Measurements from ENCODE around the gene CCNY.
A peak's percentile ranks its signal among the peaks of the same experiment; 100 is the strongest.
"Not testable (repeated sequence)": the region's sequence is repeated elsewhere in the genome, so short reads cannot be mapped to it uniquely, and the experiment has no call there.

The CCNY gene

DNA sequence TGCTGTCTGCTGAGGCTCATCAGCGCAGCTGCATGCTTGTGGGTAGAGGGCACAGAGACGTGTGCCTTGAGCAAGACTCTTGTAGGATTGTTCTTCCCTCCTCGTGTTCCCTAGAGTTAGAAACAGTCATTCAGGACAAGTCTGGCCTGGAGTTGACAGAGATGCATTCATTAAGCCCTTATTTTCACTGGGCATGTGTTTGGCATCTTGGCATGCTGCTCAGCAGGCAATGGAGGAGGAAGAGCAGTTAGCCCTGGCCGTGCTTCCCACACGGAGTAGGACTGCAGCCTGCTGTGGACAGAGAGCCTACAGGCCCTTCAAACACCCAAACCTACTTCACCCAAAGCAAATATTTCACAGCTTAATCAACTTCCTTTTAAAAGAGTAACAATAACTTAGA, 195.8 kb downstream of the CCNY start:
- peak in 4 of 14 donors; percentile 14 to 32 (median 19) for DNase-seq

DNA sequence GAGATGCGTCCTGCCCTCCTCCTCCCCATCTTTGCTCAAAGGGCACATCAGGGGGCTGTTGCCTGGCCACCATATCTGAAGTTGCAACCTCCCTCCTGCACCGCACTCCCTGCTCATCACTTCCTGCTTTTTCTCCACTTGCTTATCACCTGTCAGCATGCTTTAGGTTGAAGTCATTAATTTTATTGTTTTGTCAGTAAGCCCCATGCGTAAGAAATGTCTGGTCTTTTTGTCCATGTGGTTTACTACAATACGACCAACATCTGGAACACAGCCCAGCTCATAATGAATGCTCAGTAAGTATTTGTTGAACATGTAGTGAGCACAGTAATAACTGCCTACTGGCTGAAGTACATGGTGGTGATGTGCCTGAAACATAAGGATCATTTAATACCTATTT, 197.3 kb downstream of the CCNY start:
- no peak for DNase-seq

DNA sequence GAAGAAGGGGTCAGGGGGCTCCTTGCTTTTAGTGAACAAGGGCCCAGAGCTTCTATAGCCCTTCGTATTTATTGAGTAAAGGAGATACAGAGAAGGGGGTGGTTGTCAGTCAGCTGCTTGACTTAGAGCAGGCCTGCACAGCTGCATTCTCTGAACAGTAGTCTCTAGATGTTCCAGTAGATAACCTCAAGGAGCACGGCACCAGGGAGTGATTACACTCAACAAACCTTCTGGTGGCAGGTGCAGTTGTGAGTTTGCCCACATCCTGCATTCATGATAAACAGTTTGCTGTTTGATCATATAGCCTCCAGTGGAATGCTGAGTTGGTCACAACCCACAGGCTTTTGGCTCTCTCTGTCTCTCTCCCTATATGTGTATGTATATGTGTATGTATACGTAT, 198.8 kb downstream of the CCNY start:
- no peak for DNase-seq

DNA sequence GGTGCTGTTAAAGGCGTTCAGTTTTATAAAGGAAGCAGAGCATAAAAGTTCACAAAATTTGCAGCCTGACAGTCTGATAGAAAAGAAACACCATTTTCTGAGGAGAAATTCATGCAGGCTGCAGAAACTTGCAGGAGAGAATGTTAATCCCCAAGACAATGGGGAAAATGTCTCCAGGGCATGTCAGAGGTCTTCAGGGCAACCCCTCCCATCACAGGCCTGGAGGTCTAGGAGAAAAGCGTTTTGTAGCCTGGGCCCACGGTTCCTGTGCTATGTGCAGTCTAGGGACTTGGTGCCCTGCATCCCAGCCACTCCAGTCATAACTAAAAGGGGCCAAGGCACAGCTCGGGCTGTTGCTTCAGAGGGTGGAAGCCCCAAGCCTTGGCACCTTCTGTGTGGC, 200.5 kb downstream of the CCNY start:
- no peak for DNase-seq

DNA sequence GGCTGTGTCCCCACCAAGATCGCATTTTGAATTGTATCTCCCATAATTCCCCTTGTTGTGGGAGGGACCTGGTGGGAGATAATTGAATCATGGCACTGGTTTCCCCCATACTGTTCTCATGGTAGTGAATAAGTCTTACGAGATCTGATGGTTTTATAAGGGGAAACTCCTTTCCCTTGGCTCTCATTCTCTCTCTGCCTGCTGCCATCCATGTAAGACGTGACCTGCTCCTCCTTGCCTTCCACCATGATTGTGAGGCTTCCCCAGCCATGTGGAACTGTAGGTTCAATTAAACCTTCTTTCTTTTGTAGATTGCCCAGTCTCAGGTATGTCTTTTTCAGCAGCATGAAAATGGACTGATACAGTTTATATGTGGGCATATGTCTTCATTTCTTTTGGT, 201.6 kb downstream of the CCNY start:
- not testable (repeated sequence) for DNase-seq

- DNase-seq, result no peak
These were observed 204.2 kb downstream of the CCNY start for GRCh38 chr10:35540296-35541164.

- no peak for DNase-seq
These were observed 205.4 kb downstream of the CCNY start for GRCh38 chr10:35541720-35542119.

- DNase-seq, result no peak
These were observed 206.0 kb downstream of the CCNY start for GRCh38 chr10:35542303-35542702.

DNA sequence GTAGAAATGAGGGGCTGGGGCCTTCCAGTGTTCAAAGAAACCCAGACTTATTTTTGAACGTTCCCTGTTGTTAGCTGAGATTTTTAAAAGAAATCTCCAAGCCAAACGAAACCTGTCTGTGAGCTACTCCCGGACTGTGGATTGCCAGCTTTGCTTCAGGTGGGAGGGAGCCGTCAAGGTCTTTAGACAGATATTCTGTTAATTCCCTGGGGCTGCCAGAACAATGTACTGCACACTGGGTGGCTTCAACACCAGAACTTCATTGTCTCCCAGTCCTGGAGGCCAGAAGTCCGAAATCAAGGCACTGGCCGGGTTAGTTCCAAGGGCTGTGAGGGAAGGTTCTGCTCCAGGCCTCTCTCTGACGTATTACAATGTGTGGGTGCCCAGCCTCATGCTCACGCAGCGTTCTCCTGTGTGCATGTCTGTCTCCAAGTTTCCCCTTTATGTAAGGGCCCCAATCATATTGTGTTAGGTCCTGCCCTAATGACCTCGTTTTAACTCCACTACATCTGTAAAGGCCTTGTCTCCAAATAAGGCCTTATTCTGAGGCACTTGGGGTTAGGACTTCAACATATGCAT, 208.9 kb downstream of the CCNY start:
- no peak for DNase-seq

- no peak for DNase-seq
These were observed 209.7 kb downstream of the CCNY start for GRCh38 chr10:35545878-35546590.

GRCh38 chr10:35546824-35547225, 210.5 kb downstream of the CCNY start:
- DNase-seq, result no peak

GRCh38 chr10:35552650-35553342, 216.5 kb downstream of the CCNY start:
- no peak for DNase-seq

DNA sequence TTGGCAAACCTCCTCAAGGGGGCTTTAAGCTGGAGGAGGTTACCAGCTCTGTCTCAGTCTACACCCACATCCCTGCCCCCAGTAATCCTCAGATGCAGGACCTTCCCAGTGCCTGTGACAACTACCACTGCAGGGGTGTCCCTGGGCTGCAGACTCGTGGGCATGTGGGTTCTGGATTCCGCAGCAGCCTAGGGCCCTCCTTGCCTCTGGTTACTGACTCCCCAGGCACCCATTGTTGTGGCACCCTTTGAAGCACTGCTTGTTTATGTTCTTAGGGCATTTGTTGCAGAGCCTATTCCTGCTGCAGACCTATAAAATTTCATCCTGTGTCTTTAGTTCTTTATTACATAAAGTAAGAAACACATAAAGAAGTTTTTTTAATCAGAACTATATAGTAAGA, 217.7 kb downstream of the CCNY start:
- DNase-seq, result no peak

DNA sequence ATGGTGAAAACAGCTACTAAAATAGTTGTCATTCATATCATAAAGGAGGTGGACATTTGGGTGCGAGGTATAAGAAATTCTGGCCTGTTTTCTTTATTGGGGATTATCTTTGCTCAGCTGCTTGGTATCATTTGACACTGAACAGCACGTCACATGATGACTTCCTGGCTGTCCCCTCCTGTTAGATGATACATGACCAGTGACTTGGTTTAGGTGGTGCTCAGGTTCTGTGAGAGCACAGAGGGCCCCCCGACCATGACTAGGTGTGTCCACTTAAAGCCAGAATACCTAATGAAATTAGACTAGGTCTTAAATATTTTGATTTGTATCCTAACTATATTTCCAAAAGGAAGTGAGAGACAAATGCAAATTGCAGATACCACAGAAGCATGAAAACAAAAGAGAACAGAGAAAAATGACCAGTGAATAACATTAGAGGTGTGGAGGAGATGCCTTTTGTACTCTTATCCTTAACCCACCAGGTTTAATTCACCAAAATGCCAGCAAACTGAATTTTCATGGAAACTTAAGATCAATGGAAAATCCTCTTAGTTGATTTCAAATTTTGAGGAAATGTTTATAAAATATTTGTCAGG, 218.2 kb downstream of the CCNY start:
- no peak for DNase-seq

DNA sequence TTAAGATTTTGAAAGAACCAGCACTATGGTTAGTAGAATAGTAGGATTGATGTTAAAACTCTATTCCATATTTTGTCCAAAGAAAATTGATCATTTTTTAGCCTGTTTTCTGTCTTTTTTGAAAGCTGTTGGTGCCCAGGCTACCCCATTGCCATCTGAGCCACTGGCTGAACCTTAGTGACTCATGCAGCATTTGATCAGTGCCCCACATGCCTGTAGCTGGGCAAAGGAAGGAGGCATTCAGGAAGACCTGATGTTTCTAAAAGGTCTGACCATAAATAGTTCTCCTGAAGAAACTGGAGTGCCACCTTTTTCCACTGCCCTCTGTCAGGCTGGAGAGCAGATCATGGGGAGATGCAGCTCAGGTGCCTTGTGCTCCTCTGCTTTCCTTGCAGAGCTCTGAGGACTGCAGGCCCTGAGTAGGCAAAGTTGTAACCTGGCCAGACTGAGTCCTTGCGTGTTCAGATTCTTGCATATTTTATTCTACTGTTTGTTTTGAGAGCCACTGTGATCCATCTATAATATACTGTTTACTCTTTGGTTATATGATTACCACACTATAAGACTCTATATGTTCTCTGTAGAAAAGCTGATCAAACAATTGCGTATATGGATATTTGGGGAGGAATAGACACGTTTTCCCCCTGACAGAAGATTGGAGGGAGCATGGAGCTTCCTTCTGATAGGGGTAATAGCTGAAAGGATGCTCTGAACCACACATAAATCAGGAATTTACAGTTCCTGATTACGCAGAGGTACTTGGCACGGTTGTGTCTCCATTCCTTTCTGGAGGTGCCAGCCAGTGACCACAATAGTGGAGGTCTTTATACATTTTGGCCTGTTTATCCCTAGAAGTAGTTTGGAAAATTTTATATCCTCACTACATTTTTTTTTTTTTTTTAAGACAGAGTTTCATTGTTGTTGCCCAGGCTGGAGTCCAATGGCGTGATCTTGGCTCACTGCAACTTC, 219.9 kb downstream of the CCNY start:
- DNase-seq, result peak in 1 of 14 donors; percentile 23

- no peak for DNase-seq
These were observed 222.0 kb downstream of the CCNY start for GRCh38 chr10:35558276-35558675.

DNA sequence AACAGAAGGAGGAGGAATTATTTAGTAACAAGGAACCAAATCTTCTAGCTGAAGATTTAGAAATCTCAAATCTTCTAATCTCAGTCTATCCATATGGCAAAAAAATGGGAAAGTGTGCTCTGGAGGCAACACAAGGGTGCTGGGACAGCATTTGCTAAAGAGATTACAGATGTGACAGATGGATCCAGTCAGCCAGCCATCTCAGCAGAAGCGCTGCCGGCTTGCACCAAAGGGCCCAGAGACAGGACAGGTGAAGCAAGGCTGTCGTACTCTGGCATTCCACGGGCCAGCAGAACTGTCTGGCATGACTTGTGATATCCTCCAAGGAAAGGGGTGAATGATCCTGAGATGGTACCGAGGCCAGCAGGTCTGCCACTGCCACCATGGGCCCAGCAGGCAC, 223.1 kb downstream of the CCNY start:
- no peak for DNase-seq

- DNase-seq, result peak in 8 of 14 donors; percentile 13 to 43 (median 33)
These were observed 225.4 kb downstream of the CCNY start for GRCh38 chr10:35561715-35562114.

DNA sequence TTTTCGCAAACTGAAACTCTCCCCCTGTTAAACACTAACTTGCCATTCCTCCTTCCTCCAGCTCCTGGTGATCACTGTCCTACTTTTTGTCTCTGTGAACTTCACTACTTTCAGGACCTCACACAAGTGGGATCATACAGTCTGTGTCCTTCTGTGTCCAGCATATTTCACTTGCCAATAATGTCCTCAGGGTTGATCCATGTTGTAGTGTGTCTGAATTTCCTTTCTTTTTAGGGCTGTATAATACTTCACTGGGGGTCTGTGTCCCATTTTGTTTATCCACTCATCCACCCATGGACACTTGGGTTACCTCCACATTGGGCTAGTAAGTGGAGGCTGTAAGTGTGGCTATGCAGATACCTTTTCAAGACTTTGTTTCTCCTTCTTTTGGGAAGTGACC, 226.1 kb downstream of the CCNY start:
- no peak for DNase-seq

- peak in 2 of 14 donors; percentile 9 to 26 for DNase-seq
These were observed 227.1 kb downstream of the CCNY start for GRCh38 chr10:35563261-35563891.
